Smooth muscle cell (in vitro differentiated cells): Measurements from ENCODE around the gene ABCF1. TPM values are rescaled to one million over a fixed set of nuclear protein-coding genes. Genes with fewer than 3 reads are reported as not detected.

ENCODE experiments used
- DNase-seq: peaks from one replicate; lab custom pipeline; 2025; ENCODE audit not compliant: unreplicated experiment; lab: John Stamatoyannopoulos, UW
- H2AFZ ChIP-seq: fragments of 200-600 bp; sonication (generic); 2 replicates; pipeline ENCODE4 v1.6.0; 2016; ENCODE audit warnings: antibody characterized with exemption, low read depth, mild to moderate bottlenecking
- H3F3A ChIP-seq: fragments of 200-600 bp; sonication (generic); 2 replicates; pipeline ENCODE4 v1.6.0; 2017; ENCODE audit warnings: antibody characterized with exemption, low read depth
- H3K27ac ChIP-seq: fragments of 200-600 bp; sonication (generic); 2 replicates; pipeline ENCODE4 v1.5.1; 2016; ENCODE audit warnings: low read depth, mild to moderate bottlenecking
- H3K27me3 ChIP-seq: fragments of 200-600 bp; sonication (generic); 2 replicates; pipeline ENCODE4 v1.6.1; 2016; ENCODE audit warnings: low read depth, mild to moderate bottlenecking
- H3K36me3 ChIP-seq: fragments of 200-600 bp; sonication (generic); 2 replicates; pipeline ENCODE4 v1.5.1; 2016; ENCODE audit warnings: low read depth
- H3K4me1 ChIP-seq: fragments of 200-600 bp; sonication (generic); 2 replicates; pipeline ENCODE4 v1.5.1; 2016; ENCODE audit warnings: low read depth
- H3K4me2 ChIP-seq: fragments of 200-600 bp; sonication (generic); 2 replicates; pipeline ENCODE4 v1.6.0; 2016; ENCODE audit warnings: mild to moderate bottlenecking
- H3K4me3 ChIP-seq: fragments of 200-600 bp; sonication (generic); 2 replicates; pipeline ENCODE4 v1.5.1; 2016; ENCODE audit warnings: mild to moderate bottlenecking
- H3K79me2 ChIP-seq: fragments of 200-600 bp; sonication (generic); 2 replicates; pipeline ENCODE4 v1.6.0; 2016; ENCODE audit warnings: low read depth, mild to moderate bottlenecking
- H3K9ac ChIP-seq: fragments of 200-600 bp; sonication (generic); 2 replicates; pipeline ENCODE4 v1.6.0; 2016; ENCODE audit warnings: low read depth
- H3K9me3 ChIP-seq: fragments of 200-600 bp; sonication (generic); replicated peaks from 2 replicates; pipeline ENCODE4 v1.5.1; 2016; ENCODE audit warnings: low read depth
- H4K20me1 ChIP-seq: fragments of 200-600 bp; sonication (generic); 2 replicates; pipeline ENCODE4 v1.6.0; 2016; ENCODE audit warnings: low read depth
- WGBS: methylation state at CpG from one replicate; pipeline ENCODE4 v1.1.7; 2016; ENCODE audit warnings: low lambda C conversion rate; 5-methylcytosine and 5-hydroxymethylcytosine counted together
- polyA plus RNA-seq: library from polyadenylated mRNA; unstranded; fragments of >200 nt; fragmentation: Nextera tagmentation; extraction: Ambion mirVana; gene quantifications from 2 replicates; pipeline ENCODE4 v1.2.1, GENCODE V29; 2016
- total RNA-seq: library from RNA; depleted of rRNA; stranded (reverse); fragments of >200 nt; gene quantifications from 2 replicates; pipeline ENCODE4 v1.2.3, GENCODE V29; 2014
- TF ChIP-seq, protein P1 (sequence below): fragments of 200-600 bp; sonication (generic); IDR thresholded peaks from 2 replicates; pipeline ENCODE4 v1.5.1; 2017; ENCODE audit warnings: borderline replicate concordance, mild to moderate bottlenecking, antibody characterized with exemption; ENCODE audit not compliant: insufficient read depth, poor library complexity, severe bottlenecking

ABCF1 gene
- total and polyA plus RNA-seq, 2 experiments from 2014 or later: 34.7 to 39.1 TPM

DNA sequence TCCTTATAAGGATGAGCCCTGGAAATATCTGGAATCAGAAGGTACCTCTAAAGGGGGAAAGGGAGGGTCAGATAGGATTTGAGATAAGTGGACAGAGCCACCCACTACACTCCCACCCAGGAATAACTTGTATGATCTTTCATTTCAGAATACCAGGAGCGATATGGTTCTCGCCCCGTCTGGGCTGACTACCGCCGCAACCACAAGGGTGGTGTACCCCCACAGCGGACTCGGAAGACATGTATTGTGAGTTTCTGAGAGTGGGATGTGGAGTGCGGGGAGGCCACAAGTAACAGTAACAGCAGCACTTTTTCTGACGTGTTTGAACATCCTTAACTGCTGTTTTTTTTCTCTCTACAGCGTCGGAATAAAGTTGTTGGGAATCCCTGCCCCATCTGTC lies 48.3 kb downstream of the ABCF1 start:
- Histone ChIP-seq H3K4me3 (no peak overlapping the region), H3K9ac (no peak overlapping the region), H3K79me2 (peaks cover 29% of the 10 kb centered on the region), H3K9me3 (no peaks in the 10 kb centered on the region), H3K4me1 (peaks cover 6% of the 10 kb centered on the region), H2AFZ (no peak overlapping the region), H4K20me1 (peaks cover 2% of the 10 kb centered on the region), H3F3A (peaks cover 17% of the 10 kb centered on the region), H3K4me2 (no peak overlapping the region), H3K27me3 (no peaks in the 10 kb centered on the region), H3K27ac (no peak overlapping the region), H3K36me3 (no peaks in the 10 kb centered on the region)
- 97% methylated on average over 11 of the region's 11 CpGs for WGBS
- TF ChIP-seq, protein P1, sequence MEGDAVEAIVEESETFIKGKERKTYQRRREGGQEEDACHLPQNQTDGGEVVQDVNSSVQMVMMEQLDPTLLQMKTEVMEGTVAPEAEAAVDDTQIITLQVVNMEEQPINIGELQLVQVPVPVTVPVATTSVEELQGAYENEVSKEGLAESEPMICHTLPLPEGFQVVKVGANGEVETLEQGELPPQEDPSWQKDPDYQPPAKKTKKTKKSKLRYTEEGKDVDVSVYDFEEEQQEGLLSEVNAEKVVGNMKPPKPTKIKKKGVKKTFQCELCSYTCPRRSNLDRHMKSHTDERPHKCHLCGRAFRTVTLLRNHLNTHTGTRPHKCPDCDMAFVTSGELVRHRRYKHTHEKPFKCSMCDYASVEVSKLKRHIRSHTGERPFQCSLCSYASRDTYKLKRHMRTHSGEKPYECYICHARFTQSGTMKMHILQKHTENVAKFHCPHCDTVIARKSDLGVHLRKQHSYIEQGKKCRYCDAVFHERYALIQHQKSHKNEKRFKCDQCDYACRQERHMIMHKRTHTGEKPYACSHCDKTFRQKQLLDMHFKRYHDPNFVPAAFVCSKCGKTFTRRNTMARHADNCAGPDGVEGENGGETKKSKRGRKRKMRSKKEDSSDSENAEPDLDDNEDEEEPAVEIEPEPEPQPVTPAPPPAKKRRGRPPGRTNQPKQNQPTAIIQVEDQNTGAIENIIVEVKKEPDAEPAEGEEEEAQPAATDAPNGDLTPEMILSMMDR: no peak
- DNase-seq: no peak

DNA sequence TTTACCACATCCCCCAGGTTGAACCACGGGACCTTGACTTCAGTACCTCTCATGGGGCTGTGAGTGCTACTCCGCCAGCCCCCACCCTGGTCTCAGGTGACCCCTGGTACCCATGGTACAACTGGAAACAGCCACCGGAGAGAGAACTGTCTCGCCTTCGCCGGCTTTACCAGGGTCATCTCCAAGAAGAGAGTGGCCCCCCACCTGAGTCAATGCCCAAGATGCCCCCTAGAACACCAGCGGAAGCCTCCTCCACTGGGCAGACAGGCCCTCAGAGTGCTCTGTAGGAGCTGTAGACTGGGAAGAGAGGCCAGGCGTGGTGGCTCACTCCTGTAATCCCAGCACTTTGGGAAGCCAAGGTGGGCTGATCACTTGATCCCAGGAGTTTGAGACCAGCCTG lies 54.3 kb downstream of the ABCF1 start:
- 98% methylated on average over 8 of the region's 8 CpGs for WGBS
- no peak overlapping the region for H3K9ac ChIP-seq
- H3K4me2 ChIP-seq: no peak overlapping the region
- peaks cover 7% of the 10 kb centered on the region for H3F3A ChIP-seq
- H3K27me3 ChIP-seq: no peaks in the 10 kb centered on the region
- no peak overlapping the region for H3K4me3 ChIP-seq
- no peaks in the 10 kb centered on the region for H3K36me3 ChIP-seq
- peaks cover 21% of the 10 kb centered on the region for H3K79me2 ChIP-seq
- TF ChIP-seq, protein P1: no peak
- H2AFZ ChIP-seq: no peak overlapping the region
- no peaks in the 10 kb centered on the region for H3K9me3 ChIP-seq
- DNase-seq: no peak
- peak overlapping the region; percentile 72 for H3K27ac ChIP-seq
- H4K20me1 ChIP-seq: no peaks in the 10 kb centered on the region
- H3K4me1 ChIP-seq: peaks cover 6% of the 10 kb centered on the region

DNA sequence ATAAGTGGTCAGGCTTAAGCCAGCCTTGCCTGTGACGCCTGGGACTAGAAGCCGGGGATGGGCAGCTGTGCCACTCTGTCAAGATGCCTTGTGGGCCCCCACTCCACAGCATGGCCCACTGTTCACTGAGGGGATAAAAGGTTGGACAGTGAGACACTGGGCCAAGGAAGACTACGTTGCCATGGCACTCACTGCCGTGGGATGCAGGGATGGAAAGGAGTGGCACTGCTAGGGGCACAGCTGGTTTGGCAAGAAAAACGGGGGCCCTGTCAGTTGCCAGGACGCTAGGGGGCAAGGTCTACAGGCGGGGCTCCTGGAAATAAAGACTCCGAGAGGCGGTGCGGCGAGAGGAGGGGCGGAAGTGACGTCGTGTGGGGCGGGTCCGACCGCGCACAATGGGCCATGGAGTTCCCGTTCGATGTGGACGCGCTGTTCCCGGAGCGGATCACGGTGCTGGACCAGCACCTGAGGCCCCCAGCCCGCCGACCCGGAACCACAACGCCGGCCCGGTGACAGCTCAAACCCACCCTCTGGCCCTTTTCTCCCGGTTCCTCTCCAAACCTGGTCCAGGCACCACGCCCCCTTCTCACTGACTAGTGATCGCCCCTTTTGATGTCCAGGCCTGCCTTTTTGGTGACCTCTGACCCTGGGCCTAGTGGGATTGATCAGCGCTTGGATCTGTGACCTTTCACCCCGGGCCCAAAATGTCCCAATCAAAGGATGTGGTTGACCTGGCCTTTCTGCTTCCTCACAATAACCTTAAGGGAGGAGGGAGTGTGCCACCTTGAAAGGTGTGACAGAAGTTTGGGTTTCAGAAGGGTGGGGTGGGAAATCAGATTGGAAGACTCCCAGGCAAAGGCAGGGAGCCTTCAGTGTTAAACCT lies 55.5 kb downstream of the ABCF1 start, which contains the start of gene ATAT1:
Gene ATAT1 (plus strand): TSS at position 391 of the 883 bp plus-strand sequence.
- H3K4me3 ChIP-seq: peak within 1 kb of the TSS; percentile 60
- WGBS: 8% methylated on average over 25 of the region's 36 CpGs
- peaks cover 21% of the 10 kb centered on the region for H3K79me2 ChIP-seq
- H3K27me3 ChIP-seq: no peaks in the 10 kb centered on the region
- no peaks in the 10 kb centered on the region for H4K20me1 ChIP-seq
- no peaks in the 10 kb centered on the region for H3K9me3 ChIP-seq
- TF ChIP-seq, protein P1: peak; percentile 26
- H3K4me1 ChIP-seq: peaks cover 6% of the 10 kb centered on the region
- peak within 1 kb of the TSS; percentile 90 for H3K4me2 ChIP-seq
- H3F3A ChIP-seq: peaks cover 7% of the 10 kb centered on the region
- peak; percentile 39 for DNase-seq
- peak within 1 kb of the TSS; percentile 72 for H3K27ac ChIP-seq
- peak within 1 kb of the TSS; percentile 66 for H3K9ac ChIP-seq
- H2AFZ ChIP-seq: peak within 1 kb of the TSS; percentile 43
- H3K36me3 ChIP-seq: no peaks in the 10 kb centered on the region
